Colon (tissue), 2 donors: ENCODE results near the gene LRRC38.
"Not testable (repeated sequence)": the region's sequence is repeated elsewhere in the genome, so short reads cannot be mapped to it uniquely, and the experiment has no call there.

Experiments used
- FAIRE-seq: peaks from 2 replicates; lab custom pipeline; 2012; peaks lifted over from hg19 to GRCh38; lab: Jason Lieb, UNC
- donor health status: control.
- donor health status: control.

Gene LRRC38

DNA sequence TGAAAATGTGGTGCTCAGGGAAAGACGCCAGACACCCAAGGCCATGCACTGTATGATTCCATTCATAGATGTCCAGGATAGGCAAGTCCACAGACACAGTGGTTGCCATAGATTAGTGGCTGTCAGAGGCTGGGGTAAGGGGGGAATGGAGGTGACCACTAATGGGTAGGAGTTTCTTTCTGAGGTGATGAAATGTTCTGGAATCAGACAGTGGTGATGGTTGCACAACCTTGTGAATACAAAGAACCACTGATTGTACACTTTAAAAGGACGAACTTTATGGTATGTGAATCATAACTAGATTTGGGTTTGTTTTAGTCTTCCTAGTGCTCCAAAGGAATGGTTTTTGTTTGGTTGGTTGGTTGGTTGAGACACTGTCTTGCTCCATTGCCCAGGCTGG, 51.8 kb downstream of the LRRC38 start:
- FAIRE-seq = no peak

DNA sequence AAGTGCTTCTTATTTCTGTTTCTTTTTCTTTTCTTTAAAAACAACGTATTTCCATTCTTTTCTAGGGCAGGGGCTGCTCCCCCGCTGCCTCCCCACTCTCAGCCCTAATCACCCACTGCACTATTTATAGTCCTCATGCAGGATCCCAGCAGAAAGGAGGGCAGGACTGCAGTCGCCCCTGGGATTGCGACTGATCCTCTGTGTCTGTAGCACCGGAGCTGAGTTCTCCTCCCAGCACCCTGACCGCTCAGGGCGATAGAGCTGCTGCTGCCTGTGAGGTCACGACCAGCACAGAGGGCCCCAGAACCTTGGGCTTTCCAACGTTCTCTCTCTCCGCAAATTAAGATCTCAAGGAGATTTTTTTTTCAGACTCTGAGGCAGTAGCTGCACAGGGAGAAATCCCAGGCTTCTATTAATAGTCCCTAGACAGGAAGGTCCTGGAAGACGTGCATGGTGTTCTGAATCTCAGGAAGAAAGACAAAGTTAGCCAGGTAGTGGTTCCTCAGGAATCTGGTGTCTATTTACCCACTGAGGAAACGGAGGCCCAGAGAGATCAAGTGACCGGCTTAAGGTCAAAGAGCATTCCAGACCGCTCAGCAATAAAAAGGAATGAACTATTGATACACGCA, 56.8 kb downstream of the LRRC38 start:
- FAIRE-seq = no peak

DNA sequence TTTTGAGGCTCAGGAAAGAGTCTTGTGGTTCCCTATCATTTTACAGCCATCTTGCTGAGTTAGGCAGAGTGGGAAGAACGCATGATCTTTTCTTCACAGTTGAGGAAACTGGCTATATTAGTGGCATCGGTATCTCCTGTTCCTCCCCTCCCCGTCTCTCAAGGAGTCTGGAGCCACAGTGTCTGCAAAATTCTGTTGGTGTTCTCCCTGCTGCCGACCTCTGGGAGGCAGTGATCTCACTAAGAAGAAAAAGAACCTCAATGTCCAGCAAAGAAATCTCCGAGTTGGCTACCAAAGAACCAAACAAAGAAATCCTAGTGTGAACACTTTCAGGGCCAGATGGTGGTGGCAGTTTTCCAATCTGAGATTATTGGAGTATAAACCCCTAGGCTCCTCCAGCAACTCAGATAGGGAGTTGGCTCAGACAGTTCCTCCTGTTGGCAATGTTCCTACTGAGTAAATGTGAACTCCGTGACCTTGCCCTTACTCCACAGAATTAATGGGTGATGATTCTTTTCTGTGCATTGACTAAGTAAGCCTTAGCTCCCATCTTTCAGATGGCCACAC, 62.3 kb downstream of the LRRC38 start:
- no peak for FAIRE-seq

DNA sequence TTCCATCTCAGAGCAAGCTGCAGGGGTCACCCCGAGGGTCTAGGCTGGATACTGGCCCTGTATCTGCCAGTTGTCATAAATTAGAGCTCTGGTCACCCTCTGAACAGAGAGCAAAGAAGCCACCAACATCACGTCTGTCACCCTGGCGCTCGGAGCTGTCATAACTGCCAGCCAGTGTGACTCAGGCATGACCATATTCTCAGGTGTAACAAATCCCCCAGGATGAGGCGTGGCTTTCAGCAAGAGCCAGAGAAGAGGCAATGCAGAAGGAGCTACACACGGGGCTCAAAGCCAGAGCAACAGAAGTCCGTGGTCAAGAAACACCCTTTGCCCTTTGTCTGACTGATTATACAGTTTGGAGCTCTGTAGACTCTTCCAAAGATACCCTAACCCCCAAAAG, 63.6 kb downstream of the LRRC38 start:
- FAIRE-seq = no peak

DNA sequence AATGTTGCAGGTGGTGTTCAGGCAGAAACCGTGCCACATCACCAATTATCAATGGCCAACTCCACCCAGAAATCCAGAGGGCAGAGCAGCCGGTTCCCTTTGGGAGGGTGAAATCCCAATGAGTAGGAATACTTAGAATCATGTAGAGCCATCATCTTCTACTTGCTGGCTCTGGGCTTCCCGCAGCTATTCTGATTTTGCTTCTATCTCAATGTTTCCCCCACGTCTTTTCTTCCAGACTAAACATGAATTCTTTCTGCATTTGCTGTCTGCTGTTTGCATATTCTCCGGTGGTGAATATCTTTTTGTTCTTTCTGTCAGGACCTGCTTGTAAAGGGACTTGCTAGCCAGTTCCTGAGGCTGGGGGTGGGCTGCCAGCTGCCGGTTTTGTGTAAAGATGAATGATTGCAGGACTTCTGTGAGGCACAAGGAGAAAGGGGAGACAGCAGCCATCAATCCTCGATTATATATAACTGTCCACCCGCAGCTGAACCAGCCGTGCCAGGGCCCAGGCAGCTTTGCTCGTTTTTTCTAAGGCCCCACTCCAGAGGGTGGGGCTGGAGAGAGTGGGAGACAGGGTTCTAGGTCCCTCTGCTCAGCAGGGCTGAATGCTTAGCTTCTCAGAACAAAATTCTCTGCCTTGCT, 70.3 kb downstream of the LRRC38 start:
- FAIRE-seq = no peak

DNA sequence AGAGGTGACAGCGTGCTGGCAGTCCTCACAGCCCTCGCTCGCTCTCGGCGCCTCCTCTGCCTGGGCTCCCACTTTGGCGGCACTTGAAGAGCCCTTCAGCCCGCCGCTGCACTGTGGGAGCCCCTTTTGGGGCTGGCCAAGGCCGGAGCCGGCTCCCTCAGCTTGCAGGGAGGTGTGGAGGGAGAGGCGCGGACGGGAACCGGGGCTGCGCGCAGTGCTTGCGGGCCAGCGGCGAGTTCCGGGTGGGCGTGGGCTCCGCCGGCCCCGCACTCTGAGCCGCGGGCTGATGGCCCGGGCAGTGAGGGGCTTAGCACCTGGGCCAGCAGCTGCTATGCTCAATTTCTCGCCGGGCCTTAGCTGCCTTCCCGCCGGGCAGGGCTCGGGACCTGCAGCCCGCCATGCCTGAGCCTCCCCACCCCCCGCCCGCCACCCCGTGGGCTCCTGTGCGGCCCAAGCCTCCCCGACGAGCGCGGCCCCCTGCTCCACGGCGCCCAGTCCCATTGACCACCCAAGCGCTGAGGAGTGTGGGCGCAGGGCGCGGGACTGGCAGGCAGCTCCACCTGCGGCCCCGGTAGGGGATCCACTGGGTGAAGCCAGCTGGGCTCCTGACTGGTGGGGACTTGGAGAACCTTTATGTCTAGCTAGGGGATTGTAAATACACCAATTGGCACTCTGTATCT, 74.6 kb downstream of the LRRC38 start:
- not testable (repeated sequence) for FAIRE-seq

DNA sequence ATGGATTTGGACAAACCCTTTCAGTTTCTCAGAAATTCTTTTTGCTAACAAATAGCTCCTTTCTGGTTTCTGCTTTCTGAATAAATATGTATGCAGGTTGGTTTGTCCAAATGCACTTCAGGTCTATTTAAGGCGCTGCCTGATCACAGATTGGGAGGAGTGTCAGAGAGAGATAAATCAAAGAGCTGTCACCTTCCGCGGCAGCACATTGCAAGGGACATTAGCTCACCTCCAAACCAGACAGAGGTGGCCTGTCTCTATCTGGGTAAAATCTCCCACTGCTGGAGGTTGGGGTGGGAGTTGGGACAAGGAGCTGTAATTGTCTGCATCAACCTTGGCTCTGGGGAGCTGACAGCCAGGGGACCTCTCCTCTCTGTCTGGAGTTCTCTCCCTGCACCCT, 78.3 kb downstream of the LRRC38 start:
- no peak for FAIRE-seq

DNA sequence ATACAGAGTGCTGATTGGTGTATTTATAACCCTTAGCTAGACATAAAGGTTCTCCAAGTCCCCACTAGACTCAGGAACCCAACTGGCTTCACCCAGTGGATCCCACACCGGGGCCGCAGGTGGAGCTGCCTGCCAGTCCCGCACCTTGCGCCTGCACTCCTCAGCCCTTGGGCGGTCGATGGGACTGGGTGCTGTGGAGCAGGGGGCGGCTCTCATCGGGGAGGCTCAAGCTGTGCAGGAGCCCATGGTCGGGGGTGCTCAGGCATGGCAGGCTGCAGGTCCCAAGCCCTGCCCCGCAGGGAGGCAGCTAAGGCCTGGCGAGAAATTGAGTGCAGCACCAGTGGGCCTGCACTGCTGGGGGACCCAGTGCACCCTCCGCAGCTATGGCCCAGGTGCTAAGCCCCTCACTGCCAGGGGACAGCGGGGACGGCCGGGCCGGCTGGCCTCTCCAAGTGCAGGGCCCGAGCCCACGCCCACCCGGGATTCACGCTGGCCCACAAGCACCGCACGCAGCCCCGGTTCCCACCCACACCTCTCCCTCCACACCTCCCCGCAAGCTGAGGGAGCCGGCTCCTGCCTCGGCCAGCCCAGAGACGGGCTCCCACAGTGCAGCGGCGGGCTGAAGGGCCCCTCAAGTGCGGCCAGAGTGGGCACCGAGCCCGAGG, 80.0 kb downstream of the LRRC38 start:
- FAIRE-seq = not testable (repeated sequence)

DNA sequence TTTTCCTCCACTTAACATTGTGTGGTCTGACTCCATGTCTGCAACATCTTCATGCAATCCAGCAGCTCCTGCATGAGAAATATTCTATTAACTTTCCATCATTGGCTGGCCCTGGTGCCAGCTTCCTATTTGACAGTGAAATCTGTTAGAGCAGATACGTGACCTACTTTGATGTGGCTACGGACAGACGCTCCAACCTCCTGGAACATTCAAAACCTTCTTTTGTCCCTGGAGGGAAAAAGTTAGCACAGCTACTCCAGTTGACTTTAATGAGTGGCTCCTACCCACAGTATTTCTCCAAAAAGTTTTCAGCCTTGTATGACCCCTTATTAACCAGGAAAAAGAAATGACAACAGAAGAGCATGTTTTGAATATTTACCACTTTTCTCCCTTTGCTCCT, 81.6 kb downstream of the LRRC38 start:
- no peak for FAIRE-seq

DNA sequence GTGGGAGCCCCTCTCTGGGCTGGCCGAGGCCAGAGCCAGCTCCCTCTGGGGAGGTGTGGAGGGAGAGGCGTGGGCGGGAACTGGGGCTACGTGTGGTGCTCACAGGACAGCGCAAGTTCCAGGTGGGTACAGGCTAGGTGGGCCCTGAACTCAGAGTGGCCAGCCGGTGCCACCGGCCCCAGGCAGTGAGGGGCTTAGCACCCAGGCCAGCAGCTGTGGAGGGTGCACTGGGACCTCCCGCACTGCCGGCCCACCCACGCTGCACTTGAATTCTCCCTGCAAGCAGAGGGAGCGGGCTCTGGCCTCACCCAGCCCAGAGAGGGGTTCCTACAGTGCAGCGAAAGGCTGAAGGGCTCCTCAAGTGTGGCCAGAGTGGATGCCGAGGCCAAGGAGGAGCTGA, 83.3 kb downstream of the LRRC38 start:
- no peak for FAIRE-seq
